HCT116 (cell line): ENCODE measurements around the gene F11R. TPM values are rescaled to one million over a fixed set of nuclear protein-coding genes. Genes with fewer than 3 reads are reported as not detected.

Source experiments
- ATAC-seq: fragments of 200-7000 bp; cut with Tn5 transposase; 2 replicates; pipeline ENCODE4 v1.9.1; 2020; ENCODE audit warnings: mild to moderate bottlenecking, moderate library complexity
- BruUV-seq: library from RNA; stranded (reverse); fragments of 400-500 nt; replicated peaks from 2 replicates; lab custom pipeline; 2021; lab: Mats Ljungman, UMichigan
- CTCF ChIA-PET: fragments of 300-600 bp; sonication (Branson Sonifier 250); formaldehyde crosslinking; loops from one replicate; lab custom pipeline; 2021; ENCODE audit warnings: antibody characterized with exemption; lab: Charles Lee
- POLR2A ChIA-PET: fragments of 300-600, 350-600 bp; sonication (Branson Sonifier 250); formaldehyde crosslinking; loops from one replicate; lab custom pipeline; 2021; ENCODE audit warnings: antibody characterized with exemption; lab: Charles Lee
- RAD21 ChIA-PET, 2 experiments: fragments of 300-600 bp; sonication (Branson Sonifier 250); formaldehyde crosslinking; loops; one replicate each; lab custom pipeline; 2023; ENCODE audit warnings: low total read pairs in 2 of 2; ENCODE audit not compliant: uncharacterized antibody in 2 of 2, unreplicated experiment in 2 of 2, low non-redundant PET in 1 of 2; lab: Charles Lee
- DNase-seq: peaks from one replicate; pipeline ENCODE4 v3.0.0-alpha.2; 2010; ENCODE audit warnings: low read depth, low spot score
- H2AFZ ChIP-seq: fragments of 200-600 bp; shearing (Covaris generic), sonication (generic); 2 replicates; pipeline ENCODE4 v1.6.1; 2017; ENCODE audit warnings: low read depth, mixed run types, mixed read lengths, antibody characterized with exemption, low read length; ENCODE audit not compliant: poor library complexity, severe bottlenecking
- H3K27ac ChIP-seq: 2 replicates; pipeline ENCODE4 v1.5.1; 2012; ENCODE audit warnings: low read depth, low read length
- H3K27me3 ChIP-seq: fragments of 200-600 bp; sonication (generic); 2 replicates; pipeline ENCODE4 v1.6.1; 2016; ENCODE audit warnings: mixed run types, low read length, mixed read lengths; ENCODE audit not compliant: insufficient read depth
- H3K36me3 ChIP-seq, 2 experiments: fragments of 200-500 bp in 1 of 2; fragments of 200-600 bp in 1 of 2; sonication (Bioruptor generic) in 1 of 2; sonication (generic) in 1 of 2; 2 replicates each; pipeline versions ENCODE4 v1.5.1 to v1.6.1; 2014 to 2016; ENCODE audit warnings: low read length in 2 of 2, inconsistent platforms in 1 of 2, mixed read lengths in 1 of 2, mixed run types in 1 of 2; ENCODE audit not compliant: insufficient read depth in 2 of 2, control insufficient read depth in 1 of 2
- H3K4me1 ChIP-seq, 2 experiments: fragments of 200-600 bp in 1 of 2; sonication (generic) in 1 of 2; 2 replicates each; pipeline versions ENCODE4 v1.5.1 to v1.6.1; 2012 to 2017; ENCODE audit warnings: low read length in 2 of 2, inconsistent platforms in 1 of 2, mild to moderate bottlenecking in 1 of 2, mixed read lengths in 1 of 2, mixed run types in 1 of 2, moderate library complexity in 1 of 2; ENCODE audit not compliant: insufficient read depth in 2 of 2, control insufficient read depth in 1 of 2
- H3K4me2 ChIP-seq: fragments of 200-600 bp; sonication (generic); 2 replicates; pipeline ENCODE4 v1.6.1; 2017; ENCODE audit warnings: mixed run types, low read length, mixed read lengths
- H3K4me3 ChIP-seq, 2 experiments: fragments of 200-600 bp in 1 of 2; sonication (generic) in 1 of 2; replicated peaks in 1 of 2; 2 replicates each; pipeline ENCODE4 v1.5.1; 2011 to 2016; ENCODE audit warnings: low read length in 2 of 2, control low read depth in 1 of 2, low read depth in 1 of 2, mild to moderate bottlenecking in 1 of 2, mixed read lengths in 1 of 2, mixed run types in 1 of 2
- H3K79me2 ChIP-seq: fragments of 200-600 bp; sonication (generic); 2 replicates; pipeline ENCODE4 v1.6.1; 2017; ENCODE audit warnings: mild to moderate bottlenecking, mixed run types, low read length, moderate library complexity, mixed read lengths; ENCODE audit not compliant: insufficient read depth
- H3K9ac ChIP-seq: fragments of 200-600 bp; sonication (generic); 2 replicates; pipeline ENCODE4 v1.6.1; 2016; ENCODE audit warnings: low read length, mixed read lengths
- H3K9me2 ChIP-seq: fragments of 200-600 bp; sonication (generic), shearing (Covaris generic); 2 replicates; pipeline ENCODE4 v1.6.1; 2017; ENCODE audit warnings: mixed run types, mild to moderate bottlenecking, moderate library complexity; ENCODE audit not compliant: insufficient read depth
- H3K9me3 ChIP-seq, 2 experiments: fragments of 200-500 bp in 1 of 2; fragments of 200-600 bp in 1 of 2; sonication (Bioruptor generic) in 1 of 2; sonication (generic) in 1 of 2; 2 replicates each; pipeline ENCODE4 v1.6.1; 2014 to 2017; ENCODE audit warnings: low read length in 2 of 2, mixed read lengths in 2 of 2, inconsistent platforms in 1 of 2, low read depth in 1 of 2, mild to moderate bottlenecking in 1 of 2, mixed run types in 1 of 2, moderate library complexity in 1 of 2; ENCODE audit not compliant: control insufficient read depth in 1 of 2, insufficient read depth in 1 of 2
- H4K20me1 ChIP-seq: fragments of 200-600 bp; sonication (generic), shearing (Covaris generic); 2 replicates; pipeline ENCODE4 v1.6.1; 2017; ENCODE audit warnings: mixed run types, mild to moderate bottlenecking, moderate library complexity; ENCODE audit not compliant: insufficient read depth
- CBX3 ChIP-seq: IDR thresholded peaks from 2 replicates; pipeline ENCODE4 v1.6.1; 2012; ENCODE audit warnings: low read depth
- CEBPB ChIP-seq: IDR thresholded peaks from 2 replicates; pipeline ENCODE4 v1.6.1; 2012; ENCODE audit warnings: low read depth
- EGR1 ChIP-seq: IDR thresholded peaks from 2 replicates; pipeline ENCODE4 v1.6.1; 2012; ENCODE audit warnings: low read depth
- ELF1 ChIP-seq: IDR thresholded peaks from 2 replicates; pipeline ENCODE4 v1.6.1; 2012; ENCODE audit warnings: low read depth, borderline replicate concordance
- JUND ChIP-seq: IDR thresholded peaks from 2 replicates; pipeline ENCODE4 v1.6.1; 2012
- MAX ChIP-seq: IDR thresholded peaks from 2 replicates; pipeline ENCODE4 v1.6.1; 2012
- SP1 ChIP-seq: IDR thresholded peaks from 2 replicates; pipeline ENCODE4 v1.6.1; 2012; ENCODE audit warnings: low read depth
- SRF ChIP-seq: IDR thresholded peaks from 2 replicates; pipeline ENCODE4 v1.6.1; 2012; ENCODE audit warnings: low read depth
- YY1 ChIP-seq: IDR thresholded peaks from 2 replicates; pipeline ENCODE4 v1.6.1; 2011; ENCODE audit warnings: low read length, low read depth, moderate library complexity, mild to moderate bottlenecking; ENCODE audit not compliant: insufficient replicate concordance; ENCODE audit errors: extremely low read depth
- ZBTB33 ChIP-seq: IDR thresholded peaks from 2 replicates; pipeline ENCODE4 v1.6.1; 2011; ENCODE audit warnings: mild to moderate bottlenecking, low read length, moderate library complexity; ENCODE audit not compliant: insufficient replicate concordance; ENCODE audit errors: extremely low read depth
- ZFX ChIP-seq: fragments of 450-650 bp; IDR thresholded peaks from 2 replicates; pipeline ENCODE4 v1.6.1; 2017
- ZNF274 ChIP-seq: fragments of 200-500 bp; sonication (Bioruptor generic); IDR thresholded peaks from 2 replicates; pipeline ENCODE4 v1.6.1; 2014; ENCODE audit warnings: mild to moderate bottlenecking, low read depth, low read length, inconsistent platforms
- intact Hi-C: fragments of 100-400 bp; cut with micrococcal nuclease; formaldehyde crosslinking; loops from 2 replicates; pipeline ENCODE4 v1.10.0; 2022
- total RNA-seq: library from RNA; stranded (reverse); gene quantifications from one replicate; pipeline ENCODE4 v1.2.1, GENCODE V29; 2021; ENCODE audit not compliant: unreplicated experiment
- TF ChIP-seq, protein P1 (sequence below), 3 experiments: fragments of 200-600 bp in 1 of 3; sonication (generic) in 1 of 3; IDR thresholded peaks in 2 of 3; conservative IDR thresholded peaks in 1 of 3; 2 replicates each; pipeline ENCODE4 v1.5.1; 2012 to 2017; ENCODE audit warnings: low read depth in 2 of 3, low read length in 2 of 3, antibody characterized with exemption in 1 of 3, borderline replicate concordance in 1 of 3, control low read depth in 1 of 3, mild to moderate bottlenecking in 1 of 3, mixed read lengths in 1 of 3, mixed run types in 1 of 3, moderate library complexity in 1 of 3; ENCODE audit not compliant: insufficient read depth in 1 of 3
- TF ChIP-seq, protein P2 (sequence below): IDR thresholded peaks from 2 replicates; pipeline ENCODE4 v1.6.1; 2012

Gene F11R
- total RNA-seq, 1 experiment from 2014 or later, result 86.7 TPM

- no peaks in the 10 kb centered on the region for H3K9me3 ChIP-seq
- CTCF ChIA-PET, result no interaction called here
- no peak overlapping the region for H3K4me2 ChIP-seq
- H3K9me2 ChIP-seq, result no peaks in the 10 kb centered on the region
- no peaks in the 10 kb centered on the region for H4K20me1 ChIP-seq
- POLR2A ChIA-PET, result no interaction called here
- RAD21 ChIA-PET, result no interaction called here
- H3K9ac ChIP-seq, result no peak overlapping the region
- peaks cover 0 to 3% of the 10 kb centered on the region in 2 experiments; a peak in 1 of 4 replicates for H3K4me1 ChIP-seq
- no peak for DNase-seq
- no peak for ATAC-seq
- H3K27me3 ChIP-seq, result no peaks in the 10 kb centered on the region
- intact Hi-C loops, result no loop called here
- no peaks in the 10 kb centered on the region for H3K36me3 ChIP-seq
- no TSS peak for BruUV-seq
- TF ChIP-seq EGR1, result no peak
- no peak for TF ChIP-seq JUND
- TF ChIP-seq CEBPB, result no peak
- TF ChIP-seq, protein P1, sequence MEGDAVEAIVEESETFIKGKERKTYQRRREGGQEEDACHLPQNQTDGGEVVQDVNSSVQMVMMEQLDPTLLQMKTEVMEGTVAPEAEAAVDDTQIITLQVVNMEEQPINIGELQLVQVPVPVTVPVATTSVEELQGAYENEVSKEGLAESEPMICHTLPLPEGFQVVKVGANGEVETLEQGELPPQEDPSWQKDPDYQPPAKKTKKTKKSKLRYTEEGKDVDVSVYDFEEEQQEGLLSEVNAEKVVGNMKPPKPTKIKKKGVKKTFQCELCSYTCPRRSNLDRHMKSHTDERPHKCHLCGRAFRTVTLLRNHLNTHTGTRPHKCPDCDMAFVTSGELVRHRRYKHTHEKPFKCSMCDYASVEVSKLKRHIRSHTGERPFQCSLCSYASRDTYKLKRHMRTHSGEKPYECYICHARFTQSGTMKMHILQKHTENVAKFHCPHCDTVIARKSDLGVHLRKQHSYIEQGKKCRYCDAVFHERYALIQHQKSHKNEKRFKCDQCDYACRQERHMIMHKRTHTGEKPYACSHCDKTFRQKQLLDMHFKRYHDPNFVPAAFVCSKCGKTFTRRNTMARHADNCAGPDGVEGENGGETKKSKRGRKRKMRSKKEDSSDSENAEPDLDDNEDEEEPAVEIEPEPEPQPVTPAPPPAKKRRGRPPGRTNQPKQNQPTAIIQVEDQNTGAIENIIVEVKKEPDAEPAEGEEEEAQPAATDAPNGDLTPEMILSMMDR (IDR thresholded peaks at IDR 0.05 in 2 of 3, conservative IDR thresholded peaks at IDR 0.05 in 1 of 3; ENCODE audit: borderline replicate concordance in 1 of 3, insufficient read depth in 1 of 3, low read depth in 2 of 3, low read length in 2 of 3), result no peak
- TF ChIP-seq ZNF274, result no peak
- TF ChIP-seq MAX, result no peak
- no peak for TF ChIP-seq SP1
- H3K79me2 ChIP-seq, result no peaks in the 10 kb centered on the region
- H3K4me3 ChIP-seq, result no peak overlapping the region
- no peak overlapping the region for H2AFZ ChIP-seq
- H3K27ac ChIP-seq, result no peak overlapping the region
These were observed 59.5 kb downstream of the F11R start for GRCh38 chr1:160961419-160961818.

DNA sequence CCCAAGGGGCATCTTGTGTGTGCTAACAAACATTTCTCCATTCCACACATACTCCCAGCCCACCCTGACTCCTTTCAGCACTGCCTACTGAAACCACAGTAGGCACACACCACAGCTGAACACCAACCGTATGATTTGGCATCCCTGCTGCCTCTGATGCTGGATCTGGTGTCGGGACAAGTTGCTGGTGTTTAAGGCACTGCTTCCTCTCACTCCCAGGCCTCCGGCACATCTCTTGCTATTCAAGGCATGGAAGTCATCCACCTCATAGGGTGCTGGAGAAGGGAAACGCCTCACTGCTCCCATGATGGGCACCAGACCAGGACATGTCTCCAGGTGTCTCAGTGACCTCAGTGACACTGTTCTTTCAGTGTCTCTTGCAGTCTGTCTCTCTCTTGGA, 64.0 kb downstream of the F11R start:
- intact Hi-C loops, result no loop called here
- no peak overlapping the region for H3K4me2 ChIP-seq
- H3K79me2 ChIP-seq, result no peaks in the 10 kb centered on the region
- BruUV-seq, result no TSS peak
- H3K9ac ChIP-seq, result no peak overlapping the region
- H3K9me2 ChIP-seq, result no peaks in the 10 kb centered on the region
- POLR2A ChIA-PET, result no interaction called here
- no peaks in the 10 kb centered on the region for H3K9me3 ChIP-seq
- H3K36me3 ChIP-seq, result no peaks in the 10 kb centered on the region
- H3K27ac ChIP-seq, result no peak overlapping the region
- peaks cover 3 to 8% of the 10 kb centered on the region in 2 experiments; a peak in 3 of 4 replicates for H3K4me1 ChIP-seq
- DNase-seq, result no peak
- CTCF ChIA-PET, result no interaction called here
- H2AFZ ChIP-seq, result no peak overlapping the region
- no peak overlapping the region for H3K4me3 ChIP-seq
- H3K27me3 ChIP-seq, result no peaks in the 10 kb centered on the region
- no peak for ATAC-seq
- H4K20me1 ChIP-seq, result no peaks in the 10 kb centered on the region
- RAD21 ChIA-PET, result no interaction called here
- TF ChIP-seq SRF (no peak), ZBTB33 (no peak), ELF1 (no peak), CBX3 (no peak), ZNF274 (no peak), CEBPB (no peak), ZFX (no peak), EGR1 (no peak), MAX (no peak), YY1 (no peak), JUND (no peak)
- TF ChIP-seq, protein P2, sequence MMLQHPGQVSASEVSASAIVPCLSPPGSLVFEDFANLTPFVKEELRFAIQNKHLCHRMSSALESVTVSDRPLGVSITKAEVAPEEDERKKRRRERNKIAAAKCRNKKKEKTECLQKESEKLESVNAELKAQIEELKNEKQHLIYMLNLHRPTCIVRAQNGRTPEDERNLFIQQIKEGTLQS, result no peak
